ENCODE results near the gene KLRC4.
"Not testable (repeated sequence)": the region's sequence is repeated elsewhere in the genome, so short reads cannot be mapped to it uniquely, and the experiment has no call there.

The KLRC4 gene

GRCh38 chr12:10409392-10409791, at the start of gene KLRC4:
Gene KLRC4 (minus strand): TSS chr12:10409757. CDS start chr12:10409575, 182 bp downstream.
- no peak for DNase-seq (ENCODE audit: insufficient read length, low spot score)
- FAIRE-seq: no peak

- FAIRE-seq (no peak), DNase-seq (ENCODE audit: insufficient read length, low spot score) (no peak)
Observed at GRCh38 chr12:10457760-10458159, 48.2 kb upstream of the KLRC4 start.

- no peak for DNase-seq (ENCODE audit: insufficient read length, low spot score)
- no peak for FAIRE-seq
Observed at GRCh38 chr12:10456856-10457255, 47.3 kb upstream of the KLRC4 start.

- FAIRE-seq (no peak), DNase-seq (ENCODE audit: insufficient read length, low spot score) (no peak)
Observed at GRCh38 chr12:10455766-10456165, 46.2 kb upstream of the KLRC4 start.

- FAIRE-seq: no peak
- DNase-seq (ENCODE audit: insufficient read length, low spot score): no peak
Observed at GRCh38 chr12:10454531-10454930, 45.0 kb upstream of the KLRC4 start.

- DNase-seq (ENCODE audit: insufficient read length, low spot score) (no peak), FAIRE-seq (no peak)
Observed at GRCh38 chr12:10453156-10453555, 43.6 kb upstream of the KLRC4 start, which contains the start of gene KLRC1. Gene KLRC1 (minus strand): TSS chr12:10453377. CDS start chr12:10451156, 2,221 bp downstream.

- FAIRE-seq (no peak), DNase-seq (ENCODE audit: insufficient read length, low spot score) (no peak)
Observed at GRCh38 chr12:10448236-10448635, 38.7 kb upstream of the KLRC4 start.

- peak; percentile 86 for FAIRE-seq
- not testable (repeated sequence) for DNase-seq (ENCODE audit: insufficient read length, low spot score)
Observed at GRCh38 chr12:10446052-10446451, 36.5 kb upstream of the KLRC4 start.

GRCh38 chr12:10441144-10441543, 31.6 kb upstream of the KLRC4 start:
- DNase-seq (ENCODE audit: insufficient read length, low spot score); FAIRE-seq: not testable (repeated sequence)

- FAIRE-seq: peak; percentile 98
- not testable (repeated sequence) for DNase-seq (ENCODE audit: insufficient read length, low spot score)
Observed at GRCh38 chr12:10439608-10440274, 30.2 kb upstream of the KLRC4 start.

- FAIRE-seq: peak; percentile 99
- DNase-seq (ENCODE audit: insufficient read length, low spot score): not testable (repeated sequence)
Observed at GRCh38 chr12:10437601-10438000, 28.0 kb upstream of the KLRC4 start.

GRCh38 chr12:10435816-10436215, 26.3 kb upstream of the KLRC4 start, which contains the start of gene KLRC2:
Gene KLRC2 (minus strand): TSS chr12:10436010. CDS start chr12:10435986, 24 bp downstream.
- peak; percentile 90 for FAIRE-seq
- DNase-seq (ENCODE audit: insufficient read length, low spot score): not testable (repeated sequence)

- FAIRE-seq; DNase-seq (ENCODE audit: insufficient read length, low spot score): not testable (repeated sequence)
Observed at GRCh38 chr12:10430623-10431022, 21.1 kb upstream of the KLRC4 start.

GRCh38 chr12:10425938-10426337, 16.4 kb upstream of the KLRC4 start:
- not testable (repeated sequence) for DNase-seq (ENCODE audit: insufficient read length, low spot score); FAIRE-seq

GRCh38 chr12:10424260-10424899, 14.8 kb upstream of the KLRC4 start:
- FAIRE-seq: peak; percentile 89

GRCh38 chr12:10422159-10422558, 12.6 kb upstream of the KLRC4 start:
- FAIRE-seq: peak; percentile 100
- DNase-seq (ENCODE audit: insufficient read length, low spot score): not testable (repeated sequence)

More at GRCh38 chr12:10424260-10424899, 14.8 kb upstream of the KLRC4 start:
- DNase-seq (ENCODE audit: insufficient read length, low spot score): not testable (repeated sequence)

GRCh38 chr12:10420334-10420733, 10.8 kb upstream of the KLRC4 start, which contains the start of gene KLRC3:
Gene KLRC3 (minus strand): TSS chr12:10420595. CDS start chr12:10420550, 45 bp downstream.
- DNase-seq (ENCODE audit: insufficient read length, low spot score): not testable (repeated sequence)
- peak; percentile 13 for FAIRE-seq

GRCh38 chr12:10408842-10409241, 715 bp downstream of the KLRC4 start:
- FAIRE-seq: no peak

GRCh38 chr12:10406725-10407124, 2.8 kb downstream of the KLRC4 start:
- DNase-seq (ENCODE audit: insufficient read length, low spot score): no peak
- FAIRE-seq: peak; percentile 33

More at GRCh38 chr12:10408842-10409241, 715 bp downstream of the KLRC4 start:
- no peak for DNase-seq (ENCODE audit: insufficient read length, low spot score)

GRCh38 chr12:10405294-10405693, 4.3 kb downstream of the KLRC4 start:
- FAIRE-seq (no peak), DNase-seq (ENCODE audit: insufficient read length, low spot score) (no peak)

- no peak for DNase-seq (ENCODE audit: insufficient read length, low spot score)
- no peak for FAIRE-seq
Observed at GRCh38 chr12:10404798-10405197, 4.8 kb downstream of the KLRC4 start.

- DNase-seq (ENCODE audit: insufficient read length, low spot score) (no peak), FAIRE-seq (no peak)
Observed at GRCh38 chr12:10400829-10401228, 8.7 kb downstream of the KLRC4 start.

Data from HTR-8/SVneo (cell line).